Gastroesophageal sphincter (tissue), 3 donors: ENCODE measurements around the gene MFSD2A.

Source experiments
- POLR2A ChIP-seq, 2 donors: fragments of 450-650 bp; IDR thresholded peaks; one replicate each; pipeline ENCODE4 v1.6.1; 2017; ENCODE audit warnings: antibody characterized with exemption in 2 of 2, mild to moderate bottlenecking in 2 of 2, moderate library complexity in 1 of 2
- POLR2AphosphoS5 ChIP-seq: sonication (generic); formaldehyde crosslinking; IDR thresholded peaks from one replicate; pipeline ENCODE4 v1.6.1; 2017; ENCODE audit warnings: antibody characterized with exemption
- TF ChIP-seq, protein P1 (sequence below), 4 experiments: fragments of 200-600 bp in 2 of 4; fragments of 450-650 bp in 2 of 4; sonication (generic) in 1 of 4; IDR thresholded peaks; one replicate each; pipeline ENCODE4 v1.5.1; 2017 to 2019; ENCODE audit warnings: antibody characterized with exemption in 4 of 4, mild to moderate bottlenecking in 2 of 4, moderate library complexity in 2 of 4

DNA sequence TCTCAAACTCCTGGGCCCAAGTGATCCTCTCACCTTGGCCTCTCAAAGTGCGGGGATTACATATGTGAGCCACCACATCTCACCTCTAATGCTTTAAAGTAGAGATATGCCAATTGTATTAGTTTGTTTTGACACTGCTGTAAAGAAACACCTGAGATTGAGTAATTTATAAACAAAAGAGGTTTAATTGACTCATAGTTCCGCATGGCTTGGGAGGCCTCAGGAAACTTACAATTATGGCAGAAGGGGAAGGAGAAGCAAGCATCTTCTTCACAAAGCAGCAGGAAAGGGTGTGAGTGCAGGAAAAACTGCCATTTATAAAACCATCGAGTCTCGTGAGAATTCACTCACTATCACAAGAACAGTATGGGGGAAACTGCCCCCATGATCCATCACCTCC is 49.8 kb upstream of the MFSD2A start:
- TF ChIP-seq POLR2A (IDR thresholded peaks at IDR 0.05): no peak
- TF ChIP-seq, protein P1, sequence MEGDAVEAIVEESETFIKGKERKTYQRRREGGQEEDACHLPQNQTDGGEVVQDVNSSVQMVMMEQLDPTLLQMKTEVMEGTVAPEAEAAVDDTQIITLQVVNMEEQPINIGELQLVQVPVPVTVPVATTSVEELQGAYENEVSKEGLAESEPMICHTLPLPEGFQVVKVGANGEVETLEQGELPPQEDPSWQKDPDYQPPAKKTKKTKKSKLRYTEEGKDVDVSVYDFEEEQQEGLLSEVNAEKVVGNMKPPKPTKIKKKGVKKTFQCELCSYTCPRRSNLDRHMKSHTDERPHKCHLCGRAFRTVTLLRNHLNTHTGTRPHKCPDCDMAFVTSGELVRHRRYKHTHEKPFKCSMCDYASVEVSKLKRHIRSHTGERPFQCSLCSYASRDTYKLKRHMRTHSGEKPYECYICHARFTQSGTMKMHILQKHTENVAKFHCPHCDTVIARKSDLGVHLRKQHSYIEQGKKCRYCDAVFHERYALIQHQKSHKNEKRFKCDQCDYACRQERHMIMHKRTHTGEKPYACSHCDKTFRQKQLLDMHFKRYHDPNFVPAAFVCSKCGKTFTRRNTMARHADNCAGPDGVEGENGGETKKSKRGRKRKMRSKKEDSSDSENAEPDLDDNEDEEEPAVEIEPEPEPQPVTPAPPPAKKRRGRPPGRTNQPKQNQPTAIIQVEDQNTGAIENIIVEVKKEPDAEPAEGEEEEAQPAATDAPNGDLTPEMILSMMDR (IDR thresholded peaks at IDR 0.05): no peak
- no peak for TF ChIP-seq POLR2AphosphoS5
